Breast epithelium (tissue), 4 donors: ENCODE data around the gene TCP10L. TPM values are rescaled to one million over a fixed set of nuclear protein-coding genes. Genes with fewer than 3 reads are reported as not detected.

Experiments
- DNase-seq, 2 donors: peaks; one replicate each; pipeline ENCODE4 v3.0.0-alpha.2; 2019; ENCODE audit warnings: low spot score in 2 of 2
- H3K27ac ChIP-seq, 2 donors: fragments of 200-600 bp; sonication (generic) in 1 of 2; one replicate each; pipeline ENCODE4 v1.5.1; 2016 to 2019; ENCODE audit warnings: mild to moderate bottlenecking in 1 of 2
- H3K27me3 ChIP-seq, 2 donors: fragments of 200-600 bp; sonication (generic) in 1 of 2; one replicate each; pipeline versions ENCODE4 v1.5.1 to v1.6.0; 2017 to 2019; ENCODE audit warnings: control low read depth in 1 of 2, mild to moderate bottlenecking in 1 of 2
- H3K36me3 ChIP-seq: fragments of 200-600 bp; one replicate; pipeline ENCODE4 v1.5.1; 2019
- H3K4me1 ChIP-seq, 2 donors: fragments of 200-600 bp; sonication (generic); one replicate each; pipeline ENCODE4 v1.5.1; 2016 to 2019; ENCODE audit warnings: control low read depth in 1 of 2
- H3K4me3 ChIP-seq, 3 donors: fragments of 200-600 bp; sonication (generic); 1 replicate in 2 of 3; 2 replicates in 1 of 3; pipeline ENCODE4 v1.5.1; 2016 to 2019; ENCODE audit warnings: mild to moderate bottlenecking in 3 of 3, moderate library complexity in 2 of 3
- H3K9me3 ChIP-seq, 2 donors: fragments of 200-600 bp; sonication (generic) in 1 of 2; one replicate each; pipeline ENCODE4 v1.5.1; 2016 to 2019; ENCODE audit warnings: control low read depth in 1 of 2
- CTCF ChIP-seq, 3 donors: fragments of 450-650 bp; IDR thresholded peaks; one replicate each; pipeline ENCODE4 v1.5.1; 2016 to 2017; ENCODE audit warnings: antibody characterized with exemption in 3 of 3, mild to moderate bottlenecking in 3 of 3, moderate library complexity in 3 of 3
- POLR2A ChIP-seq: fragments of 450-650 bp; IDR thresholded peaks from one replicate; pipeline ENCODE4 v1.6.1; 2016; ENCODE audit warnings: antibody characterized with exemption, mild to moderate bottlenecking, moderate library complexity
- POLR2AphosphoS5 ChIP-seq, 3 donors: sonication (generic); formaldehyde crosslinking; IDR thresholded peaks; one replicate each; pipeline ENCODE4 v1.6.1; 2017; ENCODE audit warnings: antibody characterized with exemption in 3 of 3
- intact Hi-C: fragments of 100-400 bp; cut with DNase I; formaldehyde crosslinking; loops from one replicate; pipeline ENCODE4 v1.15.1; 2023; ENCODE audit warnings: low total_unique reads
- total RNA-seq, 3 donors: library from RNA; depleted of rRNA; stranded (reverse); fragments of >200 nt; gene quantifications; one replicate each; pipeline ENCODE4 v1.1.0, GENCODE V29; 2016

Gene TCP10L
- total RNA-seq, 3 donors from 2014 or later: 0.48 to 0.73 (median 0.66) TPM

DNA sequence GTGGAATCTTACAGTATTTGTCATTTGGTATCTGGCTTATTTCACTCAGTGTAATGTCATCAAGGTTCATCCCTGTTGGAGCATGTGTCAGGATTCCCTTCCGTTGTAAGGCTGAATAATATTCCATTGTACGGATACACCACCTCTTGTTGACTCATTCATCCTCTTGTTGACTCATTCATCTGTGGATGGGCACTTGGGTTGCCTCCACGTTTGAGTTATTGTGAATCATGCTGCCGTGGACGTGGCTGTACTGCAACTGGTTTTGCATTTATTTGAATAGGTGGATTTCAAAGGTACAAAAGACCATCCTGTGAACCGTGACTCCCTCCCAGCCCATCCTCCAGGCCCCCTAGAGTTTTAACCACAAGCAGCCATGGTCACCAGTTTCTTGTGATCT, 11.9 kb upstream of the TCP10L start:
- TF ChIP-seq CTCF (IDR thresholded peaks at IDR 0.05): no peak
- Histone ChIP-seq H3K27ac (no peak overlapping the region), H3K4me3 (no peak overlapping the region), H3K9me3 (no peaks in the 10 kb centered on the region), H3K4me1 (no peaks in the 10 kb centered on the region), H3K36me3 (no peaks in the 10 kb centered on the region), H3K27me3 (no peaks in the 10 kb centered on the region)
- DNase-seq: no peak
- intact Hi-C loops: no loop called here

GRCh38 chr21:32595431-32595830, 10.1 kb upstream of the TCP10L start:
- Histone ChIP-seq H3K4me1 (no peaks in the 10 kb centered on the region), H3K27me3 (no peaks in the 10 kb centered on the region), H3K4me3 (no peak overlapping the region), H3K27ac (no peak overlapping the region), H3K9me3 (no peaks in the 10 kb centered on the region), H3K36me3 (no peaks in the 10 kb centered on the region)
- TF ChIP-seq POLR2A: no peak
- no peak for TF ChIP-seq POLR2AphosphoS5 (IDR thresholded peaks at IDR 0.05)
- TF ChIP-seq CTCF (IDR thresholded peaks at IDR 0.05): no peak
- no peak for DNase-seq
- intact Hi-C loops: no loop called here

- no peaks in the 10 kb centered on the region for H3K9me3 ChIP-seq
- no peak for DNase-seq
- intact Hi-C loops: no loop called here
- no peak overlapping the region for H3K4me3 ChIP-seq
- no peak overlapping the region for H3K27ac ChIP-seq
- no peak for TF ChIP-seq POLR2AphosphoS5 (IDR thresholded peaks at IDR 0.05)
- TF ChIP-seq POLR2A: no peak
- no peak for TF ChIP-seq CTCF (IDR thresholded peaks at IDR 0.05)
- H3K36me3 ChIP-seq: no peaks in the 10 kb centered on the region
- no peaks in the 10 kb centered on the region for H3K4me1 ChIP-seq
- H3K27me3 ChIP-seq: no peaks in the 10 kb centered on the region
Observed at GRCh38 chr21:32593690-32594089, 8.4 kb upstream of the TCP10L start.

DNA sequence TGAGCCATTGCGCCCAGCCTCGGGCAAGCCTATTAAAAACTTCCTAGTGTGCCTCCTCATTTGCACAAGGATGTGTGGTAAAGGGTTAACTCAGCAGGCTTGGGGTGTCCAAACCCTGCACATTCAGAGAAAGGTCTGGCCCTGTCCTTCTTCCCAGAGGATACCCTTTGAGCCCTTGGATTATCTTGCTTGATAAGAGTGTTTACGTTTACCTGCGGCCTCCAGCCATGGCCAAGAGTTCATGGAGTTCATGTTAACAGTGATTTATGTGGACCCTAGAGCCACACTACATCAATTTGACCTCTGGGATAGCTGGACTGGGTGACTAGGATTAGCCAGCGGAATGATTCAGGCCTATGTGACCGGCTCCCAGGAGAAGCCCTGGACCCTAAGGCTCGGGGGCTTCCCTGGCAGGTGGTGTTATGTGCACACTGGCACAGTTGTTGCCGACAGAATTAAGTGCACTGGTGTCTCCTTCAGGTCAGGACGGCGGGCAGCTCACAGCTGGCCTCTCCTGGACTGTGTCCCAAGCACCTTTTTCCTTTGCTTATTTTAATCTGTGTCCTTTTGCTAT, 7.7 kb upstream of the TCP10L start:
- no peak overlapping the region for H3K4me3 ChIP-seq
- no peak for TF ChIP-seq POLR2AphosphoS5 (IDR thresholded peaks at IDR 0.05)
- TF ChIP-seq CTCF (IDR thresholded peaks at IDR 0.05): no peak
- no peak for DNase-seq
- no peaks in the 10 kb centered on the region for H3K4me1 ChIP-seq
- H3K9me3 ChIP-seq: no peaks in the 10 kb centered on the region
- intact Hi-C loops: no loop called here
- H3K27ac ChIP-seq: no peak overlapping the region
- no peaks in the 10 kb centered on the region for H3K36me3 ChIP-seq
- no peaks in the 10 kb centered on the region for H3K27me3 ChIP-seq

DNA sequence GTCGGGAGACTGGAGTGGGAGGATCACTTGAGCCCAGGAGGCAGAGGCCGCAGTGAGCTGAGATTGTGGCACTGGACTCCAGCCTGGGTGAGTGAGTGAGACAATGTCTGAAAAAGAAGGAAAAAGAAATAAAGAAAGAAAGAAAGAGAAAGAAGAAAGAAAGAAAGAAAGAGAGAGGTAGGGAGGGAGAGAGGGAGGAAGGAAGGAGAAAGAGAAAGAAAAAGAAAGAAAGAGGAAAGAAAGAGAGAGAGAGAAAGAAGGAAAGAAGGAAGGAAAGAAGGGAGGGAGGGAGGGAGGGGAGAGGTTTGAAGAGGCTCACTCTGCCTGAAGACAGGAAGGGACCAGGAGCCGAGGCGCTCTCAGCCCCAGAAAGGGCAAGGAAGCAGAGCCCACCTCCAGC, 4.8 kb upstream of the TCP10L start:
- no peak for DNase-seq
- no peak for TF ChIP-seq POLR2AphosphoS5 (IDR thresholded peaks at IDR 0.05)
- TF ChIP-seq CTCF (IDR thresholded peaks at IDR 0.05): no peak
- TF ChIP-seq POLR2A: no peak
- intact Hi-C loops: no loop called here

More for the DNA sequence above, 4.8 kb upstream of the TCP10L start:
- Histone ChIP-seq H3K27me3 (no peaks in the 10 kb centered on the region), H3K4me3 (no peak overlapping the region), H3K27ac (no peak overlapping the region), H3K4me1 (no peaks in the 10 kb centered on the region), H3K36me3 (no peaks in the 10 kb centered on the region), H3K9me3 (no peaks in the 10 kb centered on the region)
